ENCODE results near the gene ARRDC4.

The ARRDC4 gene

GRCh38 chr15:98000249-98001203 lies 40.0 kb downstream of the ARRDC4 start:
- no peak for DNase-seq

GRCh38 chr15:98001663-98002194 lies 41.2 kb downstream of the ARRDC4 start:
- DNase-seq, result no peak

GRCh38 chr15:98002419-98002818 lies 41.9 kb downstream of the ARRDC4 start:
- DNase-seq, result no peak

- no peak for DNase-seq
Measured at GRCh38 chr15:98002866-98003265, 42.4 kb downstream of the ARRDC4 start.

- no peak for DNase-seq
Measured at GRCh38 chr15:98003518-98003917, 43.0 kb downstream of the ARRDC4 start.

- DNase-seq, result no peak
Measured at GRCh38 chr15:98003996-98004395, 43.5 kb downstream of the ARRDC4 start.

GRCh38 chr15:98005659-98006058 lies 45.2 kb downstream of the ARRDC4 start:
- DNase-seq, result no peak

GRCh38 chr15:98009169-98009568 lies 48.7 kb downstream of the ARRDC4 start:
- no peak for DNase-seq

- DNase-seq, result no peak
Measured at GRCh38 chr15:98009971-98010370, 49.5 kb downstream of the ARRDC4 start.

GRCh38 chr15:98012354-98012753 lies 51.9 kb downstream of the ARRDC4 start:
- no peak for DNase-seq

GRCh38 chr15:98013631-98014030 lies 53.1 kb downstream of the ARRDC4 start:
- no peak for DNase-seq

- no peak for DNase-seq
Measured at GRCh38 chr15:98017150-98017964, 56.9 kb downstream of the ARRDC4 start.

- no peak for DNase-seq
Measured at GRCh38 chr15:98018761-98019351, 58.4 kb downstream of the ARRDC4 start.

All from NCI-H187 (cell line).